HCT116 (cell line): ENCODE results near the gene SEC31A.
"Not testable (repeated sequence)": the region's sequence is repeated elsewhere in the genome, so short reads cannot be mapped to it uniquely, and the experiment has no call there.

Source experiments
- CTCF ChIP-seq, 3 experiments: fragments of 200-600 bp in 1 of 3; sonication (generic) in 1 of 3; IDR thresholded peaks in 2 of 3; conservative IDR thresholded peaks in 1 of 3; 2 replicates each; pipeline ENCODE4 v1.5.1; 2012 to 2017; ENCODE audit warnings: low read depth in 2 of 3, low read length in 2 of 3, antibody characterized with exemption in 1 of 3, borderline replicate concordance in 1 of 3, control low read depth in 1 of 3, mild to moderate bottlenecking in 1 of 3, mixed read lengths in 1 of 3, mixed run types in 1 of 3, moderate library complexity in 1 of 3; ENCODE audit not compliant: insufficient read depth in 1 of 3
- EZH2 ChIP-seq: fragments of 200-600 bp; sonication (generic); IDR thresholded peaks from 2 replicates; pipeline ENCODE4 v1.6.1; 2017; ENCODE audit warnings: antibody characterized with exemption, mixed run types
- JUND ChIP-seq: IDR thresholded peaks from 2 replicates; pipeline ENCODE4 v1.6.1; 2012
- POLR2A ChIP-seq: IDR thresholded peaks from 2 replicates; pipeline ENCODE4 v1.7.0; 2011; ENCODE audit warnings: borderline replicate concordance; ENCODE audit not compliant: insufficient read depth, insufficient read length; ENCODE audit errors: extremely low read depth
- POLR2AphosphoS5 ChIP-seq: IDR thresholded peaks from 2 replicates; pipeline ENCODE4 v1.6.1; 2011; ENCODE audit warnings: mild to moderate bottlenecking, low read depth, low read length, moderate library complexity
- RAD21 ChIP-seq: IDR thresholded peaks from 2 replicates; pipeline ENCODE4 v1.6.1; 2012; ENCODE audit warnings: low read depth, mild to moderate bottlenecking
- SP1 ChIP-seq: IDR thresholded peaks from 2 replicates; pipeline ENCODE4 v1.6.1; 2012; ENCODE audit warnings: low read depth
- YY1 ChIP-seq: IDR thresholded peaks from 2 replicates; pipeline ENCODE4 v1.6.1; 2011; ENCODE audit warnings: low read length, low read depth, moderate library complexity, mild to moderate bottlenecking; ENCODE audit not compliant: insufficient replicate concordance; ENCODE audit errors: extremely low read depth
- ZFX ChIP-seq: fragments of 450-650 bp; IDR thresholded peaks from 2 replicates; pipeline ENCODE4 v1.6.1; 2017
- ZNF274 ChIP-seq: fragments of 200-500 bp; sonication (Bioruptor generic); IDR thresholded peaks from 2 replicates; pipeline ENCODE4 v1.6.1; 2014; ENCODE audit warnings: mild to moderate bottlenecking, low read depth, low read length, inconsistent platforms
- TF ChIP-seq, protein P1 (sequence below): IDR thresholded peaks from 2 replicates; pipeline ENCODE4 v1.6.1; 2012; ENCODE audit warnings: low read depth

- not testable (repeated sequence) for TF ChIP-seq ZNF274; POLR2A; CTCF (IDR thresholded peaks at IDR 0.05 in 2 of 3, conservative IDR thresholded peaks at IDR 0.05 in 1 of 3; ENCODE audit: borderline replicate concordance in 1 of 3, insufficient read depth in 1 of 3, low read depth in 2 of 3, low read length in 2 of 3); POLR2AphosphoS5; EZH2; SP1; RAD21; YY1; JUND; ZFX
- TF ChIP-seq, protein P1, sequence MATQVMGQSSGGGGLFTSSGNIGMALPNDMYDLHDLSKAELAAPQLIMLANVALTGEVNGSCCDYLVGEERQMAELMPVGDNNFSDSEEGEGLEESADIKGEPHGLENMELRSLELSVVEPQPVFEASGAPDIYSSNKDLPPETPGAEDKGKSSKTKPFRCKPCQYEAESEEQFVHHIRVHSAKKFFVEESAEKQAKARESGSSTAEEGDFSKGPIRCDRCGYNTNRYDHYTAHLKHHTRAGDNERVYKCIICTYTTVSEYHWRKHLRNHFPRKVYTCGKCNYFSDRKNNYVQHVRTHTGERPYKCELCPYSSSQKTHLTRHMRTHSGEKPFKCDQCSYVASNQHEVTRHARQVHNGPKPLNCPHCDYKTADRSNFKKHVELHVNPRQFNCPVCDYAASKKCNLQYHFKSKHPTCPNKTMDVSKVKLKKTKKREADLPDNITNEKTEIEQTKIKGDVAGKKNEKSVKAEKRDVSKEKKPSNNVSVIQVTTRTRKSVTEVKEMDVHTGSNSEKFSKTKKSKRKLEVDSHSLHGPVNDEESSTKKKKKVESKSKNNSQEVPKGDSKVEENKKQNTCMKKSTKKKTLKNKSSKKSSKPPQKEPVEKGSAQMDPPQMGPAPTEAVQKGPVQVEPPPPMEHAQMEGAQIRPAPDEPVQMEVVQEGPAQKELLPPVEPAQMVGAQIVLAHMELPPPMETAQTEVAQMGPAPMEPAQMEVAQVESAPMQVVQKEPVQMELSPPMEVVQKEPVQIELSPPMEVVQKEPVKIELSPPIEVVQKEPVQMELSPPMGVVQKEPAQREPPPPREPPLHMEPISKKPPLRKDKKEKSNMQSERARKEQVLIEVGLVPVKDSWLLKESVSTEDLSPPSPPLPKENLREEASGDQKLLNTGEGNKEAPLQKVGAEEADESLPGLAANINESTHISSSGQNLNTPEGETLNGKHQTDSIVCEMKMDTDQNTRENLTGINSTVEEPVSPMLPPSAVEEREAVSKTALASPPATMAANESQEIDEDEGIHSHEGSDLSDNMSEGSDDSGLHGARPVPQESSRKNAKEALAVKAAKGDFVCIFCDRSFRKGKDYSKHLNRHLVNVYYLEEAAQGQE, result not testable (repeated sequence)
Observed at GRCh38 chr4:82860487-82860886, 30.5 kb downstream of the SEC31A start.
